Activated B cell treated with CpG ODN at 0.5 μM for 24 hours (primary cell): Measurements from ENCODE around the gene SKOR2. TPM values are rescaled to one million over a fixed set of nuclear protein-coding genes. Genes with fewer than 3 reads are reported as not detected.
"Not testable (repeated sequence)": the region's sequence is repeated elsewhere in the genome, so short reads cannot be mapped to it uniquely, and the experiment has no call there.

Experiments used
- ATAC-seq: fragments of 200-7000 bp; cut with Tn5 transposase; one replicate; pipeline ENCODE4 v1.10.0; 2021; ENCODE audit warnings: low read depth, mild to moderate bottlenecking, moderate library complexity
- CTCF ChIA-PET: fragments of 350-600 bp; sonication (Branson Sonifier 250); formaldehyde crosslinking; loops from one replicate; lab custom pipeline; 2021; ENCODE audit warnings: antibody characterized with exemption; lab: Charles Lee
- POLR2A ChIA-PET: fragments of 350-600 bp; sonication (Branson Sonifier 250); formaldehyde crosslinking; loops from one replicate; lab custom pipeline; 2021; ENCODE audit warnings: antibody characterized with exemption; lab: Charles Lee
- DNase-seq: peaks from one replicate; pipeline ENCODE4 v3.0.0; 2022
- H3K27ac Mint-ChIP-seq: one replicate; pipeline ENCODE4 v1.8.0; 2020; ENCODE audit warnings: mixed read lengths
- H3K27me3 Mint-ChIP-seq: one replicate; pipeline ENCODE4 v1.8.0; 2021; ENCODE audit warnings: mixed read lengths
- H3K36me3 Mint-ChIP-seq: one replicate; pipeline ENCODE4 v1.8.0; 2021; ENCODE audit warnings: low read depth, mixed read lengths
- H3K4me1 Mint-ChIP-seq: one replicate; pipeline ENCODE4 v1.8.0; 2021; ENCODE audit warnings: mixed read lengths
- H3K4me3 Mint-ChIP-seq: one replicate; pipeline ENCODE4 v1.8.0; 2020; ENCODE audit warnings: mild to moderate bottlenecking, mixed read lengths
- H3K9me3 Mint-ChIP-seq: one replicate; pipeline ENCODE4 v1.8.0; 2020; ENCODE audit warnings: mixed read lengths
- CTCF ChIP-seq: fragments of 200-600 bp; IDR thresholded peaks from one replicate; pipeline ENCODE4 v1.8.0; 2022; ENCODE audit warnings: antibody characterized with exemption, mild to moderate bottlenecking
- intact Hi-C: fragments of 100-400 bp; cut with micrococcal nuclease; formaldehyde crosslinking; loops from one replicate; pipeline ENCODE4 v1.15.1; 2024
- total RNA-seq: library from RNA; stranded (reverse); gene quantifications from 2 replicates; pipeline ENCODE4 v1.2.3, GENCODE V29; 2022

Gene SKOR2
- total RNA-seq, 1 donor from 2014 or later = not detected

- ChIA-PET POLR2A (no interaction called here), CTCF (no interaction called here)
- H3K4me1 Mint-ChIP-seq = peaks cover 17% of the 10 kb centered on the region
- H3K4me3 Mint-ChIP-seq = no peak overlapping the region
- no peak for TF ChIP-seq CTCF
- DNase-seq = no peak
- no peak for ATAC-seq
- peaks cover 8% of the 10 kb centered on the region for H3K36me3 Mint-ChIP-seq
- no peak overlapping the region for H3K27ac Mint-ChIP-seq
- H3K27me3 Mint-ChIP-seq = no peaks in the 10 kb centered on the region
- no peaks in the 10 kb centered on the region for H3K9me3 Mint-ChIP-seq
- intact Hi-C loops = no loop called here
Observed at GRCh38 chr18:47168509-47168908, 83.0 kb downstream of the SKOR2 start.

GRCh38 chr18:47166294-47166693, 85.2 kb downstream of the SKOR2 start:
- intact Hi-C loops = no loop called here
- Mint-ChIP-seq H3K9me3 (no peaks in the 10 kb centered on the region), H3K27me3 (no peaks in the 10 kb centered on the region), H3K4me3 (no peak overlapping the region), H3K27ac (no peak overlapping the region), H3K4me1 (peaks cover 25% of the 10 kb centered on the region), H3K36me3 (peaks cover 8% of the 10 kb centered on the region)
- no peak for DNase-seq
- CTCF ChIA-PET = no interaction called here
- no peak for TF ChIP-seq CTCF
- POLR2A ChIA-PET = no interaction called here
- ATAC-seq = no peak

- intact Hi-C loops = loop anchor here (1.0 kb wide), 1 partner anchor 13 kb away; the partner anchor contains the start of gene IER3IP1
- no peak for DNase-seq
- TF ChIP-seq CTCF = no peak
- ATAC-seq = peak; percentile 86
- H3K4me3 Mint-ChIP-seq = no peak overlapping the region
- no peaks in the 10 kb centered on the region for H3K9me3 Mint-ChIP-seq
- peaks cover 22% of the 10 kb centered on the region for H3K4me1 Mint-ChIP-seq
- no peak overlapping the region for H3K27ac Mint-ChIP-seq
- POLR2A ChIA-PET = no interaction called here
- no peaks in the 10 kb centered on the region for H3K27me3 Mint-ChIP-seq
- peaks cover 12% of the 10 kb centered on the region for H3K36me3 Mint-ChIP-seq
- CTCF ChIA-PET = no interaction called here
Observed at GRCh38 chr18:47163241-47163640, 88.2 kb downstream of the SKOR2 start.

GRCh38 chr18:47160256-47160655, 91.2 kb downstream of the SKOR2 start:
- no peaks in the 10 kb centered on the region for H3K27me3 Mint-ChIP-seq
- CTCF ChIA-PET = no interaction called here
- no peak for ATAC-seq

GRCh38 chr18:47158404-47158803, 93.1 kb downstream of the SKOR2 start:
- H3K27ac Mint-ChIP-seq, ATAC-seq, H3K4me1 Mint-ChIP-seq, intact Hi-C loops, H3K9me3 Mint-ChIP-seq, H3K27me3 Mint-ChIP-seq, H3K4me3 Mint-ChIP-seq, DNase-seq, POLR2A ChIA-PET, CTCF ChIA-PET: not testable (repeated sequence)
- H3K36me3 Mint-ChIP-seq = peaks cover 31% of the 10 kb centered on the region

More at GRCh38 chr18:47160256-47160655, 91.2 kb downstream of the SKOR2 start:
- no peak for DNase-seq
- Mint-ChIP-seq H3K27ac (no peak overlapping the region), H3K4me3 (no peak overlapping the region), H3K4me1 (peaks cover 20% of the 10 kb centered on the region), H3K9me3 (no peaks in the 10 kb centered on the region), H3K36me3 (peaks cover 23% of the 10 kb centered on the region)
- POLR2A ChIA-PET = no interaction called here
- TF ChIP-seq CTCF = no peak
- intact Hi-C loops = no loop called here

Other genes starting within 250 kb of the SKOR2 start
- gene ELOA2, start 216.0 kb downstream of the SKOR2 start, total RNA-seq = not detected in 2 replicates
- 36.6 and 38.8 TPM in 2 replicates for gene HDHD2, start 101.2 kb downstream of the SKOR2 start, total RNA-seq
- gene IER3IP1, start 75.3 kb downstream of the SKOR2 start, total RNA-seq = 8.6 and 8.8 TPM in 2 replicates